Measurements from ENCODE around the gene NOC3L.
"Not testable (repeated sequence)": the region's sequence is repeated elsewhere in the genome, so short reads cannot be mapped to it uniquely, and the experiment has no call there.

NOC3L gene

GRCh38 chr10:94363251-94363565 lies 469 bp upstream of the NOC3L start:
- DNase-seq (ENCODE audit: low read depth), result no peak

GRCh38 chr10:94361171-94361794 lies 1.5 kb downstream of the NOC3L start:
- peak; percentile 46 for DNase-seq (ENCODE audit: low read depth)

DNA sequence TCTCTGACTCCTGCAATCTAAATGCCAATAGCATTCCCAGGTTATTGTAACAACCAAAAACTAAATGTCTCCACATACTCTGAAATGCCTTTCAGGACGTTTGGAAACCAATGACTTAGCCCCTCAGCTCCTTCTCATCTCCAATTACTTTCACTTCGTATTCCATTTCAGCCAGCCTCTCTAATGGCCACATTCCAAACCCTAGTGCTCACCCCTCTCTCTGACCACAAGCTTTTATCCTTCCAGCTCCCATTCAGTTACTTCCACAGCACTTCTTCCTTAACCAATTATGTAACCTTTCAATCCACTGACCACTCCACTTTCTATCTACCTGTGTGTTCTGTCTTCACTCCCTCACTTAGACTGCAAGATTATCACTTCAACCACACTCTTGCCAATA lies 4.3 kb downstream of the NOC3L start:
- DNase-seq (ENCODE audit: low read depth), result peak; percentile 97

DNA sequence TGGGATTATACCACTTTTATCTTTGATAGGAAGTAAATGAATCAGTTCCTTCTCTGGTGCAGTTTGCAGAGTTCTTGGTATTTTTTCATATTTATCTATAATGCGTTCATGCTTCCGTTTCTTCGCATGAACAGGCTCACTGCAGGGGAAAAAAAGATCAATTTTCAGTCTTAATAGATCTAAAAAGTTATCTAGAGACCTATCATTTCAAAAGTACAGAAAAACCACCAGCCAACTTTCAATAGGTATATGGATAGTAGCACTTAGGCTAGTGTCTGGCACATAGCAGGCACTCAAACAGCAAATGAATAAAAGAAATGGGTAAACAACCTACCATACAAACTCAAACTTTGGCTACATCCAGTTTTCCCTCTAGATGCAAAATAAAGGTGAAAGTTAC lies 5.5 kb downstream of the NOC3L start:
- no peak for DNase-seq (ENCODE audit: low read depth)

GRCh38 chr10:94355841-94356240 lies 6.9 kb downstream of the NOC3L start:
- no peak for DNase-seq (ENCODE audit: low read depth)

DNA sequence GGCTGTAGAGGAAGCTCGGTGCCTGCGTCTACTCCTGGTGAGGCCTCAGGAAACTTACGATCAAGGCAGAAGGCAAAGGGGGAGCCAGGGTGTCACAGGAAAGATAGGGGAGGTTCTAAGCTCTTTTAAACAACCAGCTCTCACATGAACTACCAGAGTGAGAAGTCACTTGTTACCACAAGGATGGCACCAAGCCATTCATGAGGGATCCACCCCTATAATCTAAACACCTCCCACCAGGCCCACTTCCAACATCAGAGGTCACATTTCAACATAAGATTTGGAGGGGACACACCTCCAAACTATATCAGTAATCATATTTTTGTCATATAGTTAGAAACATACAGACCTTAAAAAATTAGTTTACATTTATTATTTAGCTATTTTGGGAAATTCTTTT lies 9.4 kb downstream of the NOC3L start:
- peak; percentile 33 for DNase-seq (ENCODE audit: low read depth)

DNA sequence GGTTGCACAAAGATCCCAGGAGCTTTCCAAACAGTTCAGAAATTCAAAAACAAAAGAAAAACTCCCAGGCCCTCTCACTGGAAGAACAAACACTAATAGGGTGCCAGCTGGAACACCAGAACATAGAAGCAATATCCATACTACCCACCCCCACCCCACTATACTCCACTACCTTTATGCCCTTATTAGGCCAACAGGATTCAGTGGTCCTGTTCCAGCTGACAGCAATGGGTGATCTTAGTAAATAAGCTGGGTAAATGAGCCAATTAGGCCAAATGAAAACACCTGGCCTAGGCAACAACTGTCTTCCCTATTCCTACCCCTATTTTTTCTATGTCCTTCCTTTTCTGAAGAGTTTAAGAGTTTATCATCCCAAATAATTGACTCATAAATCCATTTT lies 11.7 kb downstream of the NOC3L start:
- DNase-seq (ENCODE audit: low read depth), result no peak

DNA sequence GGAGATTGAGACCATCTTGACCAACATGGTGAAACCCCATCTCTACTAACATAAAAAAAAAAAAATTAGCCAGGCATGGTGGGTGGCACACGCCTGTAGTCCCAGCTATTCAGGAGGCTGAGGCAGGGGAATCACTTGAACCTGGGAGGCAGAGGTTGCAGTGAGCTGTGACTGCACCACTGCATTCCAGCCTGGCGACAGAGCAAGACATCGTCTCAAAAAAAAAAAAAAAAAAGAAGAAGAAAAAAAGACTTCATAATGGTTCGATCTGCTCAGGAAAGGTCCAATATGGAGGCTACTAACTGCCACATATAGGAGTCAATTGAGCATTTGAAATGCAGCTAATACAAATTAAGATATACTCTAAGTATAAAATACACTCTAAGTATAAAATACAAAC lies 12.2 kb downstream of the NOC3L start:
- DNase-seq (ENCODE audit: low read depth), result not testable (repeated sequence)

GRCh38 chr10:94349327-94349726 lies 13.4 kb downstream of the NOC3L start:
- no peak for DNase-seq (ENCODE audit: low read depth)

DNA sequence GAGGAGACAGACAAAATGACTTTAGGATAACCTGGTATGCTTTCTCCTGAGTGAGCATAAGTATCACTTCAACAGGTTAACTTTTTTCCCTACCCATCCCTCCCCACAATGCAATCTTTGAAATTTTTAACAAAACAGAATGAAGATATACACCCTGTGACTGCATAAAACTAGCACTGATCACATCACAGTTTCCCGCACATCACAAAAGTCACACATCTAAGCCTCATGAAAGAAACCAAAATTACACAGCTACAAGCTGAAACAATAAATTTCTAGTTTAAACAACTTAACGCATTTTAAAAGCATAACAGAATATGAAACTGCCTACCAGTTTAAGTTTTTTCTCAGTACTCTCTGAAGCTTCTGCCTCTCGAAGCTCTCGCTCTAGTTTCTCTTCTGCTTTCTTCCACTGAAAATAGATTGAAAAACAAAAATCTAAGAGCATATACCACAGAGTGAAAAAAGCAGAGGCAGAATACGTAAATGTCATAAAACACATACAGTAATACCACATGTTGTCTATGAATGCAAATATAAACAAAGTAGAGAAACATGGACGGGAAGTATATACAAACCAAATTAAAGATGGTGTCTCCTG lies 18.1 kb downstream of the NOC3L start:
- DNase-seq (ENCODE audit: low read depth), result no peak

GRCh38 chr10:94343151-94343550 lies 19.6 kb downstream of the NOC3L start:
- DNase-seq (ENCODE audit: low read depth), result peak; percentile 87

DNA sequence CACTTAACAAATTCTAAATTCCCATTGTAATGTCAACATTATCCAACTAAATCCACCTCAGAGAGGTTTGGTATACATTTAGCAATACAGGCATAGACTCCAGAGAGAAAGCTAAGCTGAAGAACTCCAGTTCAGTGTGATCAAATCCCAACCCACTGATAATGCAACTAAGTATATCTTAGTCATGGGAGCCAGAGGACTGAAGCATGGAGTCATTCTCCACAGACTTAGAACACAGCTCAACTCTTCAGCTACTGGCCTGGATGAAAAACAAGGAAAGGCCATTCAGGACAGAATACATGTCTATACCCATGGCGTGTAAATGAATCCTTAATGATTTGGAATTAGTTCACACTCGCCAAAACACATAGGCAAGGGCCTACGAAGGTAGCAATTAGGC lies 27.9 kb downstream of the NOC3L start:
- DNase-seq (ENCODE audit: low read depth), result peak; percentile 30

GRCh38 chr10:94333051-94333450 lies 29.7 kb downstream of the NOC3L start:
- peak; percentile 45 for DNase-seq (ENCODE audit: low read depth)

- no peak for DNase-seq (ENCODE audit: low read depth)
Measured at GRCh38 chr10:94328613-94329012, 34.1 kb downstream of the NOC3L start.

DNA sequence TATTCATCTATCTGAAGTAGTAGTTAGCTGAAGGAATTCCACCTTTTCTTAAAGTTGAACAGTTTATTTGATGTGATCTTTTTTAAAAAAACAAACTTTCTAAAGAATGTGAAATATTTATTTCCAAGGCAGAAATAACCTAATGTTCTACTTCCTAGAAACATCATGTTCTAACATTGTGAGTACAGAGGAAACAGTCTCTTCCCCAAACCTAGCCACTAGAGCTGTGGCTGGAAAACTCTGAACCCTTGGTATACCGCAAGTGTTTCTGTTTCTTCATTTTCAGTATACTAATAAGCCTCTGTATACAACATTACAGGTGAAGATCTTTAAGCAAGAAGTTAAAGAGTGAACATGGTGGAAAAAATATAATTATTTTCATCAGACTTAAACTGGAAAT lies 35.1 kb downstream of the NOC3L start:
- DNase-seq (ENCODE audit: low read depth), result peak; percentile 60

GRCh38 chr10:94324609-94325233 lies 38.0 kb downstream of the NOC3L start:
- DNase-seq (ENCODE audit: low read depth), result peak; percentile 54

- DNase-seq (ENCODE audit: low read depth), result peak; percentile 54
Measured at GRCh38 chr10:94320285-94320914, 42.3 kb downstream of the NOC3L start.

GRCh38 chr10:94316560-94316959 lies 46.2 kb downstream of the NOC3L start:
- no peak for DNase-seq (ENCODE audit: low read depth)

DNA sequence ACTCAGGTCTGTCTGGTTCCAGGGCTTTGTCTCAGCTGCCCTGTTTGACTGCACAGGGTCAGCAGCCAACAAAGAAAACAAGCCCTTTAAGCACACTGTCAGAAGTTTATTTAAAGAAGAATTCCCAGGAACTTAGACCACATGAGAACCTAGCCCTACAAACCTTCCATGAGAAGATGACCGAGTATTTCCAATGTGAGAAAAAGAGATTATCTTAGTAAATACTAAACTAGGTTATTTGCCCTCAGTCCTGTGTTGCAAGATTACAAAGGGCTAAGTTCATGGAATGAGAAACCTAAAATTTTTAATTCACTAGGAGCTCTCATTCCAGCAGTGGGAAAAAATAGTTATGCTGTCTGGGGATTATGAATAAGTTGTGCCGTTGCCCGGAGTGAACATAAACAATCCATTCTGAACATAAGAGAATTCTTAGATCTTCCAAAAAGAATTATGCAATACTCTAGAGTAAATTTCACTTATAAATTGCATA lies 46.7 kb downstream of the NOC3L start:
- peak; percentile 94 for DNase-seq (ENCODE audit: low read depth)

- DNase-seq (ENCODE audit: low read depth), result peak; percentile 81
Measured at GRCh38 chr10:94315024-94315451, 47.7 kb downstream of the NOC3L start.

- no peak for DNase-seq (ENCODE audit: low read depth)
Measured at GRCh38 chr10:94310369-94310768, 52.4 kb downstream of the NOC3L start.

DNA sequence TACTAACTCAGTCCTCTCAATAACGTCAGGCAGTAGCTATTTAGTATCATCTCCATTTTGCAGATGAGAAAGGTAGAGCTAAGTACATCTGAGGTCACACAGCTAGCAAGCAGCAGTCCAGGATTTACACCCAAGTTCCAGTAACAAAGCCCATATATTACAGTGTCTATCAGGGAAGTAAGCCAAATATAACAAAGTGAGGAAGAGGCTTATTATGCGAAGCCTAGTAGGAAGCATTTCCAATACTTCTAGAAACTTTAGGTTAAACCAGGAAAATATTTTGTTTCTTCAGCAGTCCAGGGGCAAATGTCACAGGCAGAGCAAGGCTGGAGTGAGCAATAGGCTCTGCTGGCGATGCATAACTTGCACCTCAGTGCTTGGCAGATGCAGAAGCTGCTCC lies 53.9 kb downstream of the NOC3L start:
- DNase-seq (ENCODE audit: low read depth), result peak; percentile 63

GRCh38 chr10:94307046-94307615 lies 55.6 kb downstream of the NOC3L start:
- DNase-seq (ENCODE audit: low read depth), result no peak

Data from iris pigment epithelial cell (primary cell).